SJCRH30 (cell line): ENCODE data around the gene GANAB. TPM values are rescaled to one million over a fixed set of nuclear protein-coding genes. Genes with fewer than 3 reads are reported as not detected.
"Not testable (repeated sequence)": the region's sequence is repeated elsewhere in the genome, so short reads cannot be mapped to it uniquely, and the experiment has no call there.

Experiments used
- DNase-seq, 2 experiments: peaks; one replicate each; pipeline ENCODE4 v3.0.0-alpha.2; 2015 to 2020
- H3K27ac ChIP-seq: fragments of 250-450 bp; sonication (Bioruptor Pico); 2 replicates; pipeline ENCODE4 v1.5.1; 2020; ENCODE audit warnings: mild to moderate bottlenecking, moderate library complexity
- H3K27me3 ChIP-seq: fragments of 250-450 bp; sonication (Bioruptor Pico); 2 replicates; pipeline ENCODE4 v1.5.1; 2020; ENCODE audit warnings: mild to moderate bottlenecking, moderate library complexity
- H3K36me3 ChIP-seq: fragments of 250-450 bp; sonication (Bioruptor Pico); 2 replicates; pipeline ENCODE4 v1.5.1; 2020; ENCODE audit warnings: mild to moderate bottlenecking, moderate library complexity
- H3K4me1 ChIP-seq: fragments of 250-450 bp; sonication (Bioruptor Pico); 2 replicates; pipeline ENCODE4 v1.5.1; 2020; ENCODE audit warnings: mild to moderate bottlenecking, moderate library complexity
- H3K4me3 ChIP-seq: fragments of 250-450 bp; sonication (Bioruptor Pico); 2 replicates; pipeline ENCODE4 v1.5.1; 2020; ENCODE audit warnings: mild to moderate bottlenecking, moderate library complexity
- H3K9me3 ChIP-seq: fragments of 250-450 bp; sonication (Bioruptor Pico); replicated peaks from 2 replicates; pipeline ENCODE4 v1.5.1; 2020; ENCODE audit warnings: mild to moderate bottlenecking, moderate library complexity
- total RNA-seq: library from RNA; depleted of rRNA; stranded (reverse); fragments of >200 nt; shearing (Covaris generic); gene quantifications from 2 replicates; pipeline ENCODE4 v1.2.3, GENCODE V29; 2014

The GANAB gene
- total RNA-seq, 1 experiment from 2014 or later = 210 TPM

GRCh38 chr11:62652161-62653006 lies 6.0 kb upstream of the GANAB start:
- Histone ChIP-seq H3K36me3 (no peaks in the 10 kb centered on the region; the same call in 1 of the 2 replicates), H3K27ac (peak overlapping the region; percentile 67), H3K4me3 (peak overlapping the region; percentile 94), H3K27me3 (no peaks in the 10 kb centered on the region), H3K9me3 (no peaks in the 10 kb centered on the region), H3K4me1 (no peaks in the 10 kb centered on the region)
- no peak for DNase-seq

DNA sequence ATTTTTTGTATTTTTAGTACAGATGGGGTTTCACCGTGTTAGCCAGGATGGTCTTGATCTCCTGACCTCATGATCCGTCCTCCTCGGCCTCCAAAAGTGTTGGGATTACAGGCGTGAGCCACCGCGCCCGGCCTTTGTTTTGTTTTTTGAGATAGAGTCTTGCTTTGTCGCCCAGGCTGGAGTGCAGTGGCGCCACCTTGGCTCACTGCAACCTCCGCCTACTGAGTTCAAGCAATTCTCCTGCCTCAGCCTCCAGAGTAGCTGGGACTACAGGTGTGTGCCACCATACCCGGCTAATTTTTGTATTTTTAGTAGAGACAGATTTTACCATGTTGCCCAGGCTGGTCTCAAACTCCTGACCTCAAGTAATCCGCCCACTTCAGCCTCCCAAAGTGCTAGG lies 3.9 kb upstream of the GANAB start:
- H3K27ac ChIP-seq, H3K36me3 ChIP-seq, H3K4me3 ChIP-seq, DNase-seq, H3K4me1 ChIP-seq, H3K9me3 ChIP-seq, H3K27me3 ChIP-seq: not testable (repeated sequence)

DNA sequence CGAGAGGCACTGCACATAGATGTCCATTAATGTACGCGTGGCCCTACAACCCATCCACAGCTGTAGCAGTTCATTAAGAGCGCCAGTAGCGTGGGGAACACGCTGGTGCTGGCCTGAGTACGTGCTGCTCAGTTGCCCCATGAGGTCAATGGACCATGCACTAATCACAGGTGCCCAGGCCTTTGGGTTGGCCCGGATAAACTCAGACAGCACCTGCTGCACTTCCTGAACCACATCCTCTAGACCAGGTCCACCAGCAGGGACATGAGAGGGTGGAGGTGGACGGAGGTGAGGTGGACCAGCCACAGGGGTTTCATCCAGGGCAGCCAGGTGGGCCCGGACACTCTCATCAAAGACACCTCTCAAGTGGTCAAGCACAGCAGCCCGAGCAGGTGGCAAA lies 3.1 kb upstream of the GANAB start:
- no peaks in the 10 kb centered on the region; the same call in 1 of the 2 replicates for H3K36me3 ChIP-seq
- H3K9me3 ChIP-seq = no peaks in the 10 kb centered on the region

DNA sequence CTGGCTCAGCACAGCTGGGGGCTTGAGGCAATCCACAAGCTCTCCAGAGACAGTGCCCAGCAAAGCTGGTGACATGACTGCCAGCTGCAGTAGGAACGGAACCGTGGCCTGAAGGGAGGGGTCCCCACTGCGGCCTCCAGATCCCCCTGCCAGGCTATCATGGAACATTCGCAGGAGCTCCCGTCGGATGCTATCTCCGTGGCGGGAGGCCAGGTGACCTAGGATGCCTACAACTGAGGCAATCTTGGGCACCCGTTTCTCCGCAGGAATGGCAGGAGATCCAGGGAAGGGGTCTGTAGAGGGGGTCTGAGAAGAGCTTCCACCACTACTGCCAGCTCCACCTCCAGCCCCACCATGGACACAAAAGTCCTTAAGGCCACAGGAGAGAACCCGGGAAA lies 2.6 kb upstream of the GANAB start:
- H3K27ac ChIP-seq = no peak overlapping the region
- DNase-seq = no peak

More for the DNA sequence above, 3.1 kb upstream of the GANAB start:
- DNase-seq = no peak
- Histone ChIP-seq H3K4me1 (no peaks in the 10 kb centered on the region; the same call in 1 of the 2 replicates), H3K27me3 (no peaks in the 10 kb centered on the region), H3K4me3 (no peak overlapping the region), H3K27ac (no peak overlapping the region)

GRCh38 chr11:62648185-62648966 lies 2.0 kb upstream of the GANAB start:
- H3K4me3 ChIP-seq = no peak overlapping the region
- H3K9me3 ChIP-seq = no peaks in the 10 kb centered on the region
- no peak for DNase-seq
- no peaks in the 10 kb centered on the region for H3K27me3 ChIP-seq
- H3K4me1 ChIP-seq = no peaks in the 10 kb centered on the region; the same call in 1 of the 2 replicates
- H3K27ac ChIP-seq = no peak overlapping the region
- peaks cover 7% of the 10 kb centered on the region for H3K36me3 ChIP-seq

More for the DNA sequence above, 2.6 kb upstream of the GANAB start:
- Histone ChIP-seq H3K27me3 (no peaks in the 10 kb centered on the region), H3K4me1 (no peaks in the 10 kb centered on the region; the same call in 1 of the 2 replicates), H3K4me3 (no peak overlapping the region), H3K36me3 (peaks cover 2% of the 10 kb centered on the region; the same call in 1 of the 2 replicates), H3K9me3 (no peaks in the 10 kb centered on the region)

DNA sequence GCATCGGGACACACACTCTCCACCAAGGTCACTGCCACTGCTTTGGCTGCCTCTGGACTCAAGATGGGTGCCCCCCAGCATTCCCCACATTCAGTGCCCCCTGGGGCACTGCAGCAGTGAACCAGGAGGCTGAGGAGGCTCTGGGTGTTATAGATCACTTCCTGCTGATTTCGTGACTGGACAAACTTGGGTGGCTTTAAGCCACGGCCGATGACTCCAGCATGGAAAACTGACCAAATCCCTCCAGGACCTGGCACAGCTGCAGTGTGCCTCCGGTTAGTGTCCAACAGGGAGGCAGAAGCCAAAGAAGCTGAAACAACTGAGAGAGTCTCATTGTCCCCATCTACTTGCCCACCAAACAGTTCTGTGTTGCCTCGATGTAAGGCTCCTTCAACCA lies 1.2 kb upstream of the GANAB start:
- peaks cover 10% of the 10 kb centered on the region for H3K36me3 ChIP-seq
- no peak overlapping the region for H3K4me3 ChIP-seq
- H3K9me3 ChIP-seq = no peaks in the 10 kb centered on the region
- H3K4me1 ChIP-seq = no peaks in the 10 kb centered on the region; the same call in 1 of the 2 replicates
- no peak for DNase-seq
- H3K27me3 ChIP-seq = no peaks in the 10 kb centered on the region
- no peak overlapping the region for H3K27ac ChIP-seq

- no peak overlapping the region for H3K27ac ChIP-seq
- H3K36me3 ChIP-seq = peaks cover 12% of the 10 kb centered on the region
- no peaks in the 10 kb centered on the region for H3K9me3 ChIP-seq
- no peak overlapping the region for H3K4me3 ChIP-seq
- no peaks in the 10 kb centered on the region for H3K27me3 ChIP-seq
- H3K4me1 ChIP-seq = no peaks in the 10 kb centered on the region; the same call in 1 of the 2 replicates
- no peak for DNase-seq
Observed at GRCh38 chr11:62646825-62647608, 604 bp upstream of the GANAB start.

DNA sequence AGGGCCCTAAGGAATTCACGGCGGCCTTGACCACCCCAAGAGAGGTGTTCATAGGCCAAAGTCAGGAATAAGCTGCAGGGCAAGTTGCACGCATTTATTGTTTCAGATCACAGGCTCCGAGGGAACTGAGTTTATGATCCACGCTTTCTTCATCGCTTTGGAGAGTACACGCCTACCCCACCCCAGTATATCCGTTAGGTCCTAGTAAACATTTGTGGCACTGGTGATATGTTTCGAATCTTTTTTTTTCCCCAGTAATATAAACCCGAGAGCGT lies 805 bp downstream of the GANAB start:
- H3K4me3 ChIP-seq = peak overlapping the region; percentile 90
- H3K27ac ChIP-seq = peak overlapping the region; percentile 94
- H3K4me1 ChIP-seq = no peaks in the 10 kb centered on the region; the same call in 1 of the 2 replicates
- H3K9me3 ChIP-seq = no peaks in the 10 kb centered on the region
- peaks cover 12% of the 10 kb centered on the region for H3K36me3 ChIP-seq
- no peak for DNase-seq
- H3K27me3 ChIP-seq = no peaks in the 10 kb centered on the region

DNA sequence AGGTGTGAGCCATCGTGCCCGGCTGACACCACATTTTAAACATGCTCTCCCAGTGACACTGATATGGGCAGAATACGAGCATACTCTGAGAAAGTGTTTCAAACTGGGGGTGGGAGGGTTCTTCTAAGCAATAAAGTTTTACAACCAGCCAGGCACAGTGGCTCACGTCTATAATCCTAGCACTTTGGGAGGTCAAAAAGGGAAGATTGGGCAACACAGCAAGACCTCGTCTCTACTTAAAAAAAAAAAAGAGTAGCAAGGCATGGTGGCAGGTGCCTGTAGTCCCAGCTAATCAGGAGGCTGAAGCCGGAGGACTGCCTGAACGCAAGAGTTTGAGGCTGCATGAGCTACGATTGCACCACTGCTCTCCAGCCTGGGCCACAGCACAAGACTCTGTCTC lies 2.2 kb downstream of the GANAB start:
- Histone ChIP-seq H3K36me3 (peaks cover 17% of the 10 kb centered on the region), H3K27ac (no peak overlapping the region), H3K4me1 (no peaks in the 10 kb centered on the region; the same call in 1 of the 2 replicates), H3K9me3 (no peaks in the 10 kb centered on the region), H3K27me3 (no peaks in the 10 kb centered on the region), H3K4me3 (no peak overlapping the region)
- DNase-seq = no peak

GRCh38 chr11:62632492-62632891 lies 13.9 kb downstream of the GANAB start:
- DNase-seq = no peak
- Histone ChIP-seq H3K9me3 (no peaks in the 10 kb centered on the region), H3K4me3 (no peak overlapping the region), H3K36me3 (peaks cover 86% of the 10 kb centered on the region), H3K27me3 (no peaks in the 10 kb centered on the region), H3K27ac (no peak overlapping the region), H3K4me1 (no peaks in the 10 kb centered on the region)

DNA sequence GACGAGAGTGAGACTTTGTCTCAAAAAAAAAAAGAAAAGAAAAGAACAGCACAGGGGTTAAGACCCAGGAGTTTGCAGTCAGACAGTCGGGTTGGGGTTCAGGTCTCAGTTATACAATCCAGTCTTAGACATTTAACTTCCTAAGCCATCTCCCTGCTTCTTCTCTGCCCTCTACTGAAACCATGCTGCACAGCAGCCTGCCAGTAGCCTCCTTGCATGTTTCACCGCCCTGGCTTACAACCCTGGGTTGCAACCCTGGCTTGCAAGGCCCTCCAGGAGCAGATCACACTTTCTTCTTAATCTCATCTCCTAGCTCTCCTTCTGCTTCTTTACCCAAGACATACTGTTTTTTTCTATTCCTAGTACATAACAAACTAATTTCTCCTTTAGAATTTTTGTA lies 18.7 kb downstream of the GANAB start:
- Histone ChIP-seq H3K27ac (no peak overlapping the region), H3K27me3 (no peaks in the 10 kb centered on the region), H3K36me3 (peaks cover 70% of the 10 kb centered on the region), H3K4me3 (no peak overlapping the region), H3K4me1 (no peaks in the 10 kb centered on the region), H3K9me3 (no peaks in the 10 kb centered on the region)
- no peak for DNase-seq

DNA sequence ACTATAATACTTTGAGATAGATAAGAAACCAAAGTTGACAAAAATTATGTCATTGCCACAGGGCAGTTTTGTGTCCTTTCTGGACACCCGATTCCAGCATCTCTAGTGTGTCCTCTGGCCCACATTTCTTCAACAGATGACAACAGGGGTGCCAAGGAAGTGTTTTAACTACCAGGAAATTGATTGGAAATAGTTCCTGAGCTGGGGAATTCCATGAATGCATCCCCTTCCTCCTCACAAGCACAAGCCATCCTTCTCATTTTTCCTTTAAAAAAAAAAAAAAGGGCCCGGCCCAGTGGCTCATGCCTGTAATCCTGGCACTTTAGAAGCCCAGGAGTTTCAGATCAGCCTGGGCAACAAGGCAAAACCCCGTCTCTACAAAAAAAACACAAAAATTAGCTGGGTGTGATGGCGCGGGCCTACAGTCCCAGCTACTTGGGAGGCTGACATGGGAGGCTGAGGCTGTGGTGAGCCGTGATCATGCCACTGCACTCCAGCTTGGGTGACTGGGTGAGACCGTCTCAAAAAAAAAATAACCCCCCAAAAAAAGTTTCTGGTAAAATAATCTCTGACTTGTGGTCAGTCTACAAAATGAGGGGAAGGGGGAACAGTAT lies 23.8 kb downstream of the GANAB start:
- peaks cover 23% of the 10 kb centered on the region for H3K36me3 ChIP-seq
- peak overlapping the region; percentile 51 for H3K27ac ChIP-seq
- peaks cover 5% of the 10 kb centered on the region for H3K4me1 ChIP-seq
- no peaks in the 10 kb centered on the region for H3K9me3 ChIP-seq
- peak overlapping the region; percentile 69 for H3K4me3 ChIP-seq
- no peak for DNase-seq
- H3K27me3 ChIP-seq = no peaks in the 10 kb centered on the region

GRCh38 chr11:62621567-62622470 lies 24.6 kb downstream of the GANAB start, which contains the start of gene B3GAT3:
B3GAT3 (minus strand) TSS chr11:62621986; CDS start chr11:62621947, 39 bp downstream.
- no peaks in the 10 kb centered on the region for H3K27me3 ChIP-seq
- DNase-seq = peak; percentile 98 to 99
- peak within 1 kb of the TSS; percentile 69 for H3K4me3 ChIP-seq
- H3K27ac ChIP-seq = peak within 1 kb of the TSS; percentile 51
- H3K9me3 ChIP-seq = no peaks in the 10 kb centered on the region
- peaks cover 5% of the 10 kb centered on the region for H3K4me1 ChIP-seq
- H3K36me3 ChIP-seq = peaks cover 16% of the 10 kb centered on the region
